Fibroblast of skin of abdomen (primary cell): Measurements from ENCODE around the gene NDUFV2.
"Not testable (repeated sequence)": the region's sequence is repeated elsewhere in the genome, so short reads cannot be mapped to it uniquely, and the experiment has no call there.

Source experiments
- DNase-seq: peaks from one replicate; pipeline ENCODE4 v3.0.0-alpha.2; 2013

The NDUFV2 gene

DNA sequence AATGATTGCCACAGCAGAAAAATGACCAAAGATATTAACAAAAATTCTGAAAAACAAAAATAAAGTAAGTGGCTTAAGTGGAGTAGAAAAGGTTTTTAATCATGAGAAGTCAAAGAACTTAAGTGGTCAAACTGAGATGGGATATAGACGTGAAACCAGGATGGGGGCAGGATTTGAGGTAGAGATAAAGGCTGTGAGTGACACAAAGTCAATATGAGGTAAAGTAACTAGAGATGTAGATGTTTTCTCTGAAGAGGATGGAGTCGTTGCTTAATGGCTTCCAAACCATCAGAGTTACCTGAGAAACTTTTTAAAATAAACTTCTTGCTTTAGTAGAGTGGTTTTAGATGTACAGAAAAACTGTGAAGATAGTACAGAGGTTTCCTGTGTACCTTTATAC lies 55.3 kb downstream of the NDUFV2 start:
- no peak for DNase-seq

DNA sequence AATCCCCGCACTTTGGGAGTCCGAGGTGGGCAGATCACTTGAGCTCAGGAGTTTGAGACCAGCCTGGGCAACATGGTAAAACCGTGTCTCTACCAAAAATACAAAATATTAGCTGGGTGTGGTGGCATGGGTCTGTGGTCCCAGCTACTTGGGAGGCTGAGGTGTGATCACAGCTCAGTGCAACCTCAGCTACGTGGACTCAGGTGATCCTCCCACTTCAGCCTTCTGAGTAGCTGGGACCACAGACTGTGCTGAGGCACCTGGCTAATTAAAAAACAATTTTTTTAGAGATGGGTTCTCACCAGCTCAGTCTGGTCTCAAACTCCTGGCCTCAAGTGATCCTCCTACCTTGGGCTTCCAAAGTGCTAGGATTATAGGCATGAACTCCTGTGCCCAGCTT lies 57.5 kb downstream of the NDUFV2 start:
- DNase-seq, result no peak

GRCh38 chr18:9162663-9163062 lies 60.2 kb downstream of the NDUFV2 start:
- DNase-seq, result not testable (repeated sequence)

- DNase-seq, result not testable (repeated sequence)
Measured at GRCh38 chr18:9164149-9164548, 61.6 kb downstream of the NDUFV2 start.

DNA sequence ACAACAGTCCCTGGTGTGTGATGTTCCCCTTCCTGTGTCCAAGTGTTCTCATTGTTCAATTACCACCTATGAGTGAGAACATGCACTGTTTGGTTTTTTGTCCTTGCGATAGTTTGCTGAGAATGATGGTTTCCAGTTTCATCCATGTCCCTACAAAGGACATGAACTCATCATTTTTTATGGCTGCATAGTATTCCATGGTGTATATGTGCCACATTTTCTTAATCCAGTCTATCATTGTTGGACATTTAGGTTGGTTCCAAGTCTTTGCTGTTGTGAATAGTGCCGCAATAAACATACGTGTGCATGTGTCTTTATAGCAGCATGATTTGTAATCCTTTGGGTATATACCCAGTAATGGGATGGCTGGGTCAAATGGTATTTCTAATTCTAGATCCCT lies 63.4 kb downstream of the NDUFV2 start:
- DNase-seq, result not testable (repeated sequence)

DNA sequence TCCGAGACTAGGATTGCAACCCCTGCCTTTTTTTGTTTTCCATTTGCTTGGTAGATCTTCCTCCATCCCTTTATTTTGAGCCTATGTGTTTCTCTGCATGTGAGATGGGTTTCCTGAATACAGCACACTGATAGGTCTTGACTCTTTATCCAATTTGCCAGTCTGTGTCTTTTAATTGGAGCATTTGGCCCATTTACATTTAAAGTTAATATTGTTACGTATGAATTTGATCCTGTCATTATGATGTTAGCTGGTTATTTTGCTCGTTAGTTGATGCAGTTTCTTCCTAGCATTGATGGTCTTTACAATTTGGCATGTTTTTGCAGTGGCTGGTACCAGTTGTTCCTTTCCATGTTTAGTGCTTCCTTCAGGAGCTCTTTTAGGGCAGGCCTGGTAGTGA lies 67.0 kb downstream of the NDUFV2 start:
- DNase-seq, result not testable (repeated sequence)

DNA sequence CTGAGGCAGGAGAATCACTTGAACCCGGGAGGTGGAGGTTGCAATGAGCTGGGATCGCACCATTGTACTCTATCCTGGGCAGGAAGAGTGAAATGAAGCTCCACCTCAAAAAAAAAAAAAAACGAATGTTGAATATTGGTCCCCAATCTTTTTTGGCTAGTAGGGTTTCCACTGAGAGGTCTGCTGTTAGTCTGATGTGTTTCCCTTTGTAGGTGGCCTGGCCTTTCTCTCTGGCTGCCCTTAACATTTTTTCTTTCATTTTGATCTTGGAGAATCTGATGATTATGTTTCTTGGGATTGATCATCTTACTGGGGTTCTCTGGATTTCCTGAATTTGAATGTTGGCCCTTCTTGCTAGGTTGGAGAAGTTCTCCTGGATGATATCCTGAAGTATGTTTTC lies 69.4 kb downstream of the NDUFV2 start:
- not testable (repeated sequence) for DNase-seq

- DNase-seq, result no peak
Measured at GRCh38 chr18:9172506-9173127, 70.1 kb downstream of the NDUFV2 start.

GRCh38 chr18:9173770-9174233 lies 71.3 kb downstream of the NDUFV2 start:
- DNase-seq, result no peak

DNA sequence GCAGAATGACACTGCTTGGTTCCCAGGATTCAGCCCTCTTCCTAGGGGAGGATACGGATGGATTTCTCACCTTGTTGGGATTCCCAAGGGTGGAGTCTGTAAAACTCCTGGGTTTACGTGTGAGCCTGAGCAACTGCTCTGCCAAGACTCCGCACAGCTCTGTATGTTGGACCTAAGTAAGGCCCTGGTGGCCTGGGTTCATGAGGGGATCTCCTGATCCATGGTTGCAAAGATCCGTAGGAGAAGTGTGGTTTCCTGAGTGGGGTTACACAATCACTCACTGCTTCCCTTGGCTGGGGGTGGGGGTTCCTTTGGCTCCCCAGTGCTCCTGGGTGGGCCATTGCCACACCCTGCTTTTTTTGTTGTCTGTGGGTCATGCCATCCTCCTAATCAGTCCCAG lies 71.8 kb downstream of the NDUFV2 start:
- DNase-seq, result no peak

DNA sequence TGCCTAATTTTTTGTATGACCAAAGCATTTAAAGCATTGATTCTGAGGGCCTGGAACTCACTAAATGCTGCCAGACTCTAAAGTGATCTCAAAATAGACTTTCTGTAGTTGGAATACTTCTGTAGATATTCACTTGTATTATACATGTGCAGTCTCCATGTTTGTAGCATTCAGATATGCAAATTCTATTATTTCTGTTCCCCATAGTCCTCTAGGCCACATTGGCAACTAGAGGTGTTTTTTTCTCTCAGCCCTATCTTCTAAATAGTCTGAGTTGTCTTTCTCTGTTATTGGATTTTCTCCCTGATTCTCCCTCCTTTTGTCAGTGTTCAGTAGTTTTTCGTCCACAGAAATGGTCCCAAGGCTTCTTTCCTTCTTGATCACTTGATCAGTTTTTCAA lies 72.6 kb downstream of the NDUFV2 start:
- DNase-seq, result no peak

DNA sequence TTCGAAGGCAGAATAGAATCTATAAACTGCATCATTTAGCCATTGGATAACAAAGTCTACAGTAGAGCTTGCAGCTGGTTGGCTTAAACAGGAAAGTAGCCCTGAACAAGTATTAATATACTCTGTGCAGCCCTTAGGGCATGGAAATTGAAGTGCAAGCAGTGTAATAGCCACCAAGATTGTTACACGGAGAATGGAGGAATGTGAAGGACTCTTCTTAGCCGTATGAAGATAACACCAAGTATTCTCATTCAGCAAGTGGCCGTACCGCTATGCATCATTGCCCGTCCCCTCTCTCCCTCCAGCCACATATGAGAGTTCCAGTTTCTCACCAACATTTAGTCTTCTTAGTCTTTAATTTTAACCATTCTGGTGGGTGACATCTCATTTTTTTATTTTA lies 74.5 kb downstream of the NDUFV2 start:
- no peak for DNase-seq

- no peak for DNase-seq
Measured at GRCh38 chr18:9177466-9177865, 75.0 kb downstream of the NDUFV2 start.

GRCh38 chr18:9178557-9178956 lies 76.1 kb downstream of the NDUFV2 start:
- no peak for DNase-seq

GRCh38 chr18:9181275-9181674 lies 78.8 kb downstream of the NDUFV2 start:
- no peak for DNase-seq

DNA sequence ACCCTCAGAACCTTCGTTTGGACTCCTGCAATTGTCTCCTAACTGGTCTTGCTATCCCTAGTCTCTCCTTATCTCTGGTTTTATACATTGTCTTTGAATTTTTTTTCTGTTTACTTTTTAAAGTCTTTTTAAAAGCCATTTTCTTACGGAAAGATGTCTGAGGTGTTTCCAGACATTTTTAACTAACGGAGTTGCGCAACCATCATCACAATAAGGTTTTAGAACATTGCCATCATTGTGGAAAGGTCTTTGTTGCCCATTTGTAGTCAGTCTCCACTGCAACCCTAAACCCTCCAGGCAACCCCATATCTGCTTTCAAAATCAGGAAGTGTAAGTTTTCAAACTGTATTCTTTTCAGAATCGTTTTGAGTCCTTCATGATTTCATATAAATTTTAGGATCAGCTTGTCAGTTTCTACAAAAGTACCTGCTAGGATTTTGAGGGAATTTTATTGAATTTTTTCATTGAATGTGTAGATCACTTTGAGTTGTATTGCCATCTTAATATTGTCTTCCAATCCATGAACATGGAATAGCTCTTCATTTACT lies 80.4 kb downstream of the NDUFV2 start:
- no peak for DNase-seq
